Astrocyte (in vitro differentiated cells and primary cell): ENCODE data around the gene ITGA1. TPM values are rescaled to one million over a fixed set of nuclear protein-coding genes. Genes with fewer than 3 reads are reported as not detected.

Experiments used
- DNase-seq: peaks from one replicate; pipeline ENCODE4 v3.0.0-alpha.2; 2010; ENCODE audit warnings: low read depth
- FAIRE-seq: peaks from 2 replicates; lab custom pipeline; 2011; peaks lifted over from hg19 to GRCh38; lab: Jason Lieb, UNC
- H2AFZ ChIP-seq: 2 replicates; pipeline ENCODE4 v1.6.0; 2012; ENCODE audit warnings: low read depth, low read length, inconsistent platforms
- H3K27ac ChIP-seq: 2 replicates; pipeline ENCODE4 v1.5.1; 2011; ENCODE audit warnings: low read depth, low read length, inconsistent platforms
- H3K27me3 ChIP-seq: 2 replicates; pipeline ENCODE4 v1.6.0; 2011; ENCODE audit warnings: low read length, inconsistent platforms; ENCODE audit not compliant: insufficient read depth
- H3K36me3 ChIP-seq: 2 replicates; pipeline ENCODE4 v1.5.1; 2011; ENCODE audit warnings: low read length, inconsistent platforms; ENCODE audit not compliant: insufficient read depth
- H3K4me1 ChIP-seq: 2 replicates; pipeline ENCODE4 v1.5.1; 2011; ENCODE audit warnings: low read length, inconsistent platforms; ENCODE audit not compliant: insufficient read depth
- H3K4me2 ChIP-seq: 2 replicates; pipeline ENCODE4 v1.6.0; 2012; ENCODE audit warnings: low read length, inconsistent platforms
- H3K4me3 ChIP-seq: 2 replicates; pipeline ENCODE4 v1.5.1; 2011; ENCODE audit warnings: low read depth, mild to moderate bottlenecking, low read length, inconsistent platforms; ENCODE audit not compliant: insufficient read depth
- H3K79me2 ChIP-seq: 2 replicates; pipeline ENCODE4 v1.6.0; 2012; ENCODE audit warnings: mild to moderate bottlenecking, low read length, inconsistent platforms; ENCODE audit not compliant: insufficient read depth
- H3K9ac ChIP-seq: 2 replicates; pipeline ENCODE4 v1.6.0; 2012; ENCODE audit warnings: mild to moderate bottlenecking, low read length, inconsistent platforms
- H3K9me3 ChIP-seq: 2 replicates; pipeline ENCODE4 v1.5.1; 2012; ENCODE audit warnings: low read depth, mild to moderate bottlenecking, low read length, inconsistent platforms; ENCODE audit not compliant: insufficient read depth
- H4K20me1 ChIP-seq: 2 replicates; pipeline ENCODE4 v1.6.0; 2012; ENCODE audit warnings: low read length, inconsistent platforms; ENCODE audit not compliant: insufficient read depth
- H3K27ac Mint-ChIP-seq: one replicate; pipeline ENCODE4 v1.8.0; 2021; ENCODE audit warnings: mild to moderate bottlenecking, mixed read lengths; ENCODE audit not compliant: unreplicated experiment
- H3K27me3 Mint-ChIP-seq: one replicate; pipeline ENCODE4 v1.8.0; 2021; ENCODE audit warnings: low read depth, mixed read lengths; ENCODE audit not compliant: unreplicated experiment
- H3K36me3 Mint-ChIP-seq: one replicate; pipeline ENCODE4 v1.8.0; 2021; ENCODE audit warnings: low read depth, mixed read lengths; ENCODE audit not compliant: unreplicated experiment
- H3K4me1 Mint-ChIP-seq: one replicate; pipeline ENCODE4 v1.8.0; 2021; ENCODE audit warnings: low read depth, mixed read lengths; ENCODE audit not compliant: unreplicated experiment
- H3K4me3 Mint-ChIP-seq: one replicate; pipeline ENCODE4 v1.8.0; 2021; ENCODE audit warnings: mild to moderate bottlenecking, moderate library complexity, mixed read lengths; ENCODE audit not compliant: unreplicated experiment
- H3K9me3 Mint-ChIP-seq: one replicate; pipeline ENCODE4 v1.8.0; 2021; ENCODE audit warnings: mild to moderate bottlenecking, mixed read lengths; ENCODE audit not compliant: unreplicated experiment
- EZH2 ChIP-seq: IDR thresholded peaks from 2 replicates; pipeline ENCODE4 v1.6.1; 2012; ENCODE audit warnings: mild to moderate bottlenecking, low read length, inconsistent platforms; ENCODE audit not compliant: insufficient read depth
- total RNA-seq: library from RNA; stranded (reverse); gene quantifications from 2 replicates; pipeline ENCODE4 v1.2.1, GENCODE V29; 2021
- TF ChIP-seq, protein P1 (sequence below): IDR thresholded peaks from 2 replicates; pipeline ENCODE4 v1.5.1; 2011; ENCODE audit warnings: low read depth, mild to moderate bottlenecking, inconsistent platforms, low read length, moderate library complexity; ENCODE audit not compliant: insufficient read depth

ITGA1 gene
- total RNA-seq, 1 donor from 2014 or later = 73.7 TPM

DNA sequence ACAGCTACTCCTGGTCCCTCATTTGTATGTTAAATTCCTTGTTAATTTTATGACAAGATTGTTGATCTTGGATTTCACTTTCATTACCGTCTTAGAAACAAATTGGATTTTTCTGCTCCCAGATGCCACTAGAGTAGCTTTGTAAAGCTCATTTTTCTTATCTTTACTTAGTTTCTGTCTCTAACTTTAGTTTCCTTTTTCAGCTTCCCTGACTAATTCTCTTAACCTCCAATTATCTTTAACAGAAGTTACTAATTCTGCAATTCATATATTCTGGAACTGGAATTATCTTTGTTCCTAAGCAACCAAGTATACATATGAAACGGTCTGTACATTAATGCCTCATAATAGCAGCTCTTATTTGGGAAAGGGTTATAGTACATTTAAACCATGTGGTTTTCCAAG is 16.7 kb downstream of the ITGA1 start:
- Mint-ChIP-seq H3K9me3 (no peaks in the 10 kb centered on the region), H3K36me3 (peaks cover 17% of the 10 kb centered on the region), H3K4me3 (peak overlapping the region; percentile 84), H3K27me3 (no peaks in the 10 kb centered on the region), H3K27ac (peak overlapping the region; percentile 77), H3K4me1 (peaks cover 24% of the 10 kb centered on the region)
- H3K4me3 ChIP-seq = no peak overlapping the region
- no peaks in the 10 kb centered on the region for H3K27me3 ChIP-seq
- no peak overlapping the region for H2AFZ ChIP-seq
- peaks cover 37% of the 10 kb centered on the region for H4K20me1 ChIP-seq
- no peak overlapping the region for H3K27ac ChIP-seq
- DNase-seq (no peak), FAIRE-seq (no peak)
- H3K4me2 ChIP-seq = peak overlapping the region; percentile 51
- H3K79me2 ChIP-seq = peaks cover 60% of the 10 kb centered on the region
- H3K9ac ChIP-seq = no peak overlapping the region
- H3K4me1 ChIP-seq = peaks cover 15% of the 10 kb centered on the region
- TF ChIP-seq, protein P1, sequence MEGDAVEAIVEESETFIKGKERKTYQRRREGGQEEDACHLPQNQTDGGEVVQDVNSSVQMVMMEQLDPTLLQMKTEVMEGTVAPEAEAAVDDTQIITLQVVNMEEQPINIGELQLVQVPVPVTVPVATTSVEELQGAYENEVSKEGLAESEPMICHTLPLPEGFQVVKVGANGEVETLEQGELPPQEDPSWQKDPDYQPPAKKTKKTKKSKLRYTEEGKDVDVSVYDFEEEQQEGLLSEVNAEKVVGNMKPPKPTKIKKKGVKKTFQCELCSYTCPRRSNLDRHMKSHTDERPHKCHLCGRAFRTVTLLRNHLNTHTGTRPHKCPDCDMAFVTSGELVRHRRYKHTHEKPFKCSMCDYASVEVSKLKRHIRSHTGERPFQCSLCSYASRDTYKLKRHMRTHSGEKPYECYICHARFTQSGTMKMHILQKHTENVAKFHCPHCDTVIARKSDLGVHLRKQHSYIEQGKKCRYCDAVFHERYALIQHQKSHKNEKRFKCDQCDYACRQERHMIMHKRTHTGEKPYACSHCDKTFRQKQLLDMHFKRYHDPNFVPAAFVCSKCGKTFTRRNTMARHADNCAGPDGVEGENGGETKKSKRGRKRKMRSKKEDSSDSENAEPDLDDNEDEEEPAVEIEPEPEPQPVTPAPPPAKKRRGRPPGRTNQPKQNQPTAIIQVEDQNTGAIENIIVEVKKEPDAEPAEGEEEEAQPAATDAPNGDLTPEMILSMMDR = no peak
- no peak for TF ChIP-seq EZH2
- peaks cover 2% of the 10 kb centered on the region for H3K36me3 ChIP-seq
- no peaks in the 10 kb centered on the region for H3K9me3 ChIP-seq

DNA sequence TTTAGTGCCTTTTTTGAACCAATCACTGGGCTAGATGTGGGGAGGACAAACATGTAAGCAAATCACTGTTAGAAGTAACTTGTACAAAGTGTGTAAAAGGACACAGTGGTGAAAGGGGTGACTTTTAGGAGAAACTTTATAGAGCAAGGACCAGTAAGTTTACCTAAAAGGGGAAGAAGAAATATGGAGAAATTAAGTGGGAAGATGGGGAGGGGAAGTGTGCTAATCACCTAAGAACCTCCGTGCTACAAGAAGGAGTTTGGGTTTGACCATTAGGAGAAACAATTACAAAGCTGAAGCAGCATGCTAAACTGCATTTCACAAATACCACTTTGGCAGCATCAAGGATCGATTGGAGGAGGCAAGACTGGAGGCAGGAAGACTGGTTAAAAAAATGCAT is 17.3 kb downstream of the ITGA1 start:
- peaks cover 37% of the 10 kb centered on the region for H4K20me1 ChIP-seq
- TF ChIP-seq EZH2 = no peak
- TF ChIP-seq, protein P1 = no peak
- H3K27ac ChIP-seq = no peak overlapping the region
- peak overlapping the region; percentile 61 for H3K4me3 Mint-ChIP-seq
- FAIRE-seq (no peak), DNase-seq (no peak)
- H3K79me2 ChIP-seq = peaks cover 60% of the 10 kb centered on the region
- no peak overlapping the region for H3K27ac Mint-ChIP-seq
- H3K9ac ChIP-seq = no peak overlapping the region
- H3K27me3 ChIP-seq = no peaks in the 10 kb centered on the region
- H3K4me1 ChIP-seq = peaks cover 19% of the 10 kb centered on the region
- H3K27me3 Mint-ChIP-seq = no peaks in the 10 kb centered on the region
- H3K4me1 Mint-ChIP-seq = peaks cover 28% of the 10 kb centered on the region
- peaks cover 2% of the 10 kb centered on the region for H3K36me3 ChIP-seq
- no peak overlapping the region for H3K4me2 ChIP-seq
- H3K4me3 ChIP-seq = no peak overlapping the region
- peaks cover 17% of the 10 kb centered on the region for H3K36me3 Mint-ChIP-seq
- H3K9me3 Mint-ChIP-seq = no peaks in the 10 kb centered on the region
- no peak overlapping the region for H2AFZ ChIP-seq
- no peaks in the 10 kb centered on the region for H3K9me3 ChIP-seq

DNA sequence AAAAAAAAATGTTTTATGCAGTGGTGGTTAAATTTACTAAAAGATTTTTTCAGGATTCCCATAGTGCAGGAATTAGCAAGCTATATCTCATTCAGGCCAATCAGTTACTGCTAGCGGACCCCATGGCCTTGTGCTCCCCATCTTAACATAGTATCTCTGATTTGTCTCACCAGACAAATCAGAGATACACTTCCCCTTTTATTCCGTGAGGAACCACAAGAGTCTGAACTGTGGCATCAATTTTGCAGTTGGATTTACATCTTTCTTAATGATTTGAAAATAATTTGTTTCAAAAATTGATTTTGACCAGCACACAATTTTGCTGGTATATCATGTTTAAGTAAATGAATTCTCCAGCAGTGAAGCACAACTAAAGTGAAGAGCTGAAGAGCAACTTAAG is 17.9 kb downstream of the ITGA1 start:
- H3K4me1 Mint-ChIP-seq = peaks cover 34% of the 10 kb centered on the region
- H3K79me2 ChIP-seq = peaks cover 54% of the 10 kb centered on the region
- FAIRE-seq (no peak), DNase-seq (no peak)
- peaks cover 16% of the 10 kb centered on the region for H3K4me1 ChIP-seq
- no peak overlapping the region for H3K27ac Mint-ChIP-seq
- H3K27me3 Mint-ChIP-seq = no peaks in the 10 kb centered on the region
- no peaks in the 10 kb centered on the region for H3K27me3 ChIP-seq
- H3K9me3 Mint-ChIP-seq = no peaks in the 10 kb centered on the region
- H3K9me3 ChIP-seq = no peaks in the 10 kb centered on the region
- H4K20me1 ChIP-seq = peaks cover 37% of the 10 kb centered on the region
- no peak overlapping the region for H3K4me3 ChIP-seq
- H3K4me2 ChIP-seq = no peak overlapping the region
- no peak overlapping the region for H2AFZ ChIP-seq
- peaks cover 2% of the 10 kb centered on the region for H3K36me3 ChIP-seq
- H3K9ac ChIP-seq = no peak overlapping the region
- peak overlapping the region; percentile 61 for H3K4me3 Mint-ChIP-seq
- H3K27ac ChIP-seq = no peak overlapping the region
- TF ChIP-seq, protein P1 = no peak
- TF ChIP-seq EZH2 = no peak
- H3K36me3 Mint-ChIP-seq = peaks cover 17% of the 10 kb centered on the region
